Islet precursor cell (in vitro differentiated cells): ENCODE results near the gene HOXA11.

Source experiments
- DNase-seq: peaks from one replicate; pipeline ENCODE4 v3.0.0-alpha.2; 2018

The HOXA11 gene

DNA sequence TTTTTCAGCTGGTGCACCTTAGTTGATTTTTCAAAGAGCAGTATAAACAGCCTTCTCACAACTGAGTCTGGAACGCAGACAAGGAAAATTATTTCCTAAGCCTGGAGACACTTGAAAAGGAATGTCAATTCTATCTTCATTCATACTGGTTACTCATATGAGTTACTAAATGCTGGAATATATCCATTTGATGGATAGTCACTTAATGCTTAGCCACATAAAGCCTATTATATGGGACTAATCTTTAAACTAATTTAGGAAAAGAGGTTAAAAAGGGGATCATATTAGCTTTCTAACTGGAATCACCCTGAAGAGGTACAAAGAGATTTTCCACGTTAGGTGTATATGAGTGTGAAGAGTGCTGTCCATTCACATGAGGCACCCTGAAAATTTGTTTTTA is 52.8 kb downstream of the HOXA11 start:
- no peak for DNase-seq

DNA sequence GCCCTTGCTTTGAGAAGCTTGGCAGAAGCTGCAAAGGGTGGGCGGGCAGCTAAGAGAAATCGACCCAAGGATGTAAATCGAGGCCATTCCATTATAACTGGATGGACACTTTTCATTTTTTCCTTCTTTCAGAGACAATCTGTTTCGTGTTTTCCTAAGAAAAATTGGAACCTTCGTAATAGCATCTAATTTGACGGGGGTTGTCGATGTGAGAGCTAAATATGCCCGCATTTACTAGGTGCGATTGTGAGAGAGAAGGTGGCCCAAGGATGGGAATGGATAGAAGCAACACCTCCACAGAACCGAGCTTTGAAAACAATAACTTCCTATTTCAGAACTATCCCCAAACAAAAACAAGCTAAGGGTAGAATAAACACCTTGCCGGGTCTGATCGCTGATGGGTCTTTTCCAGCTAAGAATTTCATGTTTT is 53.6 kb downstream of the HOXA11 start:
- no peak for DNase-seq
